SK-N-SH treated with all-trans-retinoic acid at 6 μM for 48 hours (cell line): ENCODE measurements around the gene STING1.

Experiments
- ATAC-seq: fragments of 200-7000 bp; cut with Tn5 transposase; 3 replicates; pipeline ENCODE4 v1.9.1; 2020; ENCODE audit warnings: mild to moderate bottlenecking, moderate library complexity
- ARNTL ChIP-seq: fragments of 450-650 bp; formaldehyde crosslinking; IDR thresholded peaks from 2 replicates; pipeline ENCODE4 v1.5.0; 2020; ENCODE audit warnings: low read depth, mild to moderate bottlenecking, moderate library complexity, borderline replicate concordance
- BACH2 ChIP-seq: fragments of 250-450 bp; sonication (Bioruptor Pico); IDR thresholded peaks from 2 replicates; pipeline ENCODE4 v1.9.0; 2021; ENCODE audit warnings: mild to moderate bottlenecking, borderline replicate concordance
- CREB5 ChIP-seq: fragments of 250-450 bp; sonication (Bioruptor Pico); IDR thresholded peaks from 2 replicates; pipeline ENCODE4 v1.5.1; 2020; ENCODE audit warnings: low read depth, mild to moderate bottlenecking, moderate library complexity
- ESRRG ChIP-seq: fragments of 250-450 bp; sonication (Bioruptor Pico); IDR thresholded peaks from 2 replicates; pipeline ENCODE4 v1.6.1; 2021; ENCODE audit warnings: mild to moderate bottlenecking
- GLIS3 ChIP-seq: fragments of 250-450 bp; sonication (Bioruptor Pico); IDR thresholded peaks from 2 replicates; pipeline ENCODE4 v1.5.0; 2020; ENCODE audit warnings: mild to moderate bottlenecking, moderate library complexity
- ISL1 ChIP-seq: fragments of 250-450 bp; sonication (Bioruptor Pico); IDR thresholded peaks from 2 replicates; pipeline ENCODE4 v2.1.2; 2022; ENCODE audit warnings: mild to moderate bottlenecking, moderate library complexity
- PPARA ChIP-seq: fragments of 250-450 bp; sonication (Bioruptor Pico); IDR thresholded peaks from 2 replicates; pipeline ENCODE4 v1.5.0; 2020; ENCODE audit warnings: mild to moderate bottlenecking, borderline replicate concordance
- RARB ChIP-seq: fragments of 250-450 bp; sonication (Bioruptor Pico); IDR thresholded peaks from 2 replicates; pipeline ENCODE4 v1.8.0; 2021; ENCODE audit warnings: mild to moderate bottlenecking, moderate library complexity
- TCF4 ChIP-seq: fragments of 250-450 bp; sonication (Bioruptor Pico); IDR thresholded peaks from 2 replicates; pipeline ENCODE4 v1.8.0; 2021; ENCODE audit warnings: mild to moderate bottlenecking, moderate library complexity, borderline replicate concordance
- TOX ChIP-seq: fragments of 250-450 bp; sonication (Bioruptor Pico); IDR thresholded peaks from 2 replicates; pipeline ENCODE4 v1.8.0; 2021; ENCODE audit warnings: mild to moderate bottlenecking, moderate library complexity, borderline replicate concordance
- TSHZ2 ChIP-seq: fragments of 250-450 bp; sonication (Bioruptor Pico); IDR thresholded peaks from 2 replicates; pipeline ENCODE4 v1.5.0; 2020; ENCODE audit warnings: mild to moderate bottlenecking, moderate library complexity
- ZC3H10 ChIP-seq: fragments of 250-450 bp; sonication (Bioruptor Pico); IDR thresholded peaks from 2 replicates; pipeline ENCODE4 v1.5.1; 2021; ENCODE audit warnings: mild to moderate bottlenecking, moderate library complexity
- ZFP3 ChIP-seq: fragments of 250-450 bp; sonication (Bioruptor Pico); IDR thresholded peaks from 2 replicates; pipeline ENCODE4 v1.5.0; 2020; ENCODE audit warnings: mild to moderate bottlenecking, moderate library complexity
- ZNF565 ChIP-seq: fragments of 450-650 bp; formaldehyde crosslinking; conservative IDR thresholded peaks from 2 replicates; pipeline ENCODE4 v1.5.0; 2020; ENCODE audit warnings: low read depth, mild to moderate bottlenecking, moderate library complexity
- ZNF70 ChIP-seq: fragments of 450-650 bp; formaldehyde crosslinking; IDR thresholded peaks from 2 replicates; pipeline ENCODE4 v1.5.0; 2020; ENCODE audit warnings: mild to moderate bottlenecking, moderate library complexity
- ZNF8 ChIP-seq: fragments of 450-650 bp; formaldehyde crosslinking; IDR thresholded peaks from 2 replicates; pipeline ENCODE4 v1.5.0; 2020; ENCODE audit warnings: mild to moderate bottlenecking, moderate library complexity
- TF ChIP-seq, protein P1 (sequence below): fragments of 250-450 bp; sonication (Bioruptor Pico); IDR thresholded peaks from 2 replicates; pipeline ENCODE4 v1.8.0; 2020; ENCODE audit warnings: mild to moderate bottlenecking, moderate library complexity, borderline replicate concordance
- TF ChIP-seq, protein P2 (sequence below): fragments of 250-450 bp; sonication (Bioruptor Pico); IDR thresholded peaks from 2 replicates; pipeline ENCODE4 v1.5.1; 2021; ENCODE audit warnings: mild to moderate bottlenecking, moderate library complexity

Gene STING1

DNA sequence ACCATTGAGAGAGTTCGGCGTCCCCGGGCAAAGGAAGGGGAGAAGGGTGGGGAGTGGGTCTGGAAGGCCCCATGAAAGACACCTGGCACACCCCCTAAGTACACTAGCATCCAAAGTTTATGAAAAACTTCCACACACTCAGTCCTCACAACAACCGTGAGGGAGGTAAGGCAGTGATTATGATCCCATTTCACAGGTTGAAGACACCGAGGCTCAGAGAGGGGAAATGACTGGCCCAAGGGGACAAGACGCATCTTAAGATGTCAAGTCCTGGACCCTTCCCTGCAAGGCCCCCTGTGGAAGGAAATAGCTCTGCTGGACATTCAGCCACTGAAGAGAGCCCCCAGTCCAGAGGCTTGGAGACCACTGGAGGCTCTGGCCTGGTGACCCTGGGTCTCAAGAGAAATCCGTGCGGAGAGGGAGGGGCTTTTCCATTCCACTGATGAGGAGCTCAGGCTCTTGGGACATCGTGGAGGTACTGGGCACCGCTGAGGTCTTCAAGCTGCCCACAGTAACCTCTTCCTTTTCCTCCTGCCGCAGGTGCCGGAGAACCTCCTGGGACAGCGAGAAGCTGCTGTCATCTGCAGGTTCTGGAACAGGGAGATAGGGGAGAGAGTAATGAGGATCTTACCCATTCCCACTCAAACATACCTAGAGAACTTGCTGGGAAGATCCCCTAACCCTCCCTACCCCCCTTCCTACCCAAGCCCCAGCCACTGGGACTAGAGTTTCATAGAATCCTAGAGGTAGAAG is 6.5 kb downstream of the STING1 start:
- no peak for ATAC-seq

DNA sequence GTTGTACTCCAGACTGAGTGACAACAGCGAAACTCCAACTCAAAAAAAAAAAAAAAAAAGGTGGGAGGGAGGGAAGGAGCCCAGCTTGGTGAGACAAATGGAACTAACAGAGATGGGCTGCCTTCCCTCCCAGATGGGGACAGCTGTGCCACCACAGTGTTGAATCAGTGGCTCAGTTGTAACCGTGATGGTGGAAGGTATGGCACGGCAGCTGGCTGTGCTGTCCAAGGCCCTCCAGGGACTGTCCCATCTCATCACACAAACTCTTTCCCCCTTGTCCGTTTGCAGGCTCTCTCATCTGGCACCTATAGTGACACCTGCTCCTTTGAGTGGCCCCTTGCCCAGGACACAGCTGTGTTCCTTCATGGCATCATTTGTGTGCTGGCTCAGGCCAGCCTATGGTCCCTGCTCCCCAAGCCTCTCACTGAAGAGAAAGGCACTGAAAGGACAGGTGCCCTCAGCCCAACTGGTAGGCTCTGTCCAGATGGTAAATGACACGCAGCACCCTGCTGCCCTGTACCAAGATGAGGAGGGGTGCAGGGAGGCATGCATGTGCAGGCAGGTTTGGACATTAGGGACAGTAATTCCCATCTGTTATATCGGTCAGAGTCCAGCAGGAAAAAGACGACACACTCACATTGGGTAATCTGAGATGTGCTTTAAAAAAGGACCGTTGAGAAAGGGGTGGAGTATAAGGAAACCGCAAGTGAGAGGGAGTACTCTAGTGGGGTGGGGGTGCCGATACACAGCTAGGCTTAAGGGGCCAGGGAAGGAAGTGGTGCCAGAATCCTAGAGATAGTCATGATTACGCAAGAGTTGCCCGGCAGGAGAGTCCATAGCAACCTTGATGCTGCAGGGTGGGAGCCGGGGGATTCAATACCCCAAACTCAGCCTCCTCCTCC is 7.4 kb downstream of the STING1 start:
- ATAC-seq = no peak
- TF ChIP-seq CREB5 = no peak
- TF ChIP-seq RARB (CRISPR knock-in tag) = no peak
- TF ChIP-seq ZNF70 = no peak
- TF ChIP-seq BACH2 (CRISPR knock-in tag) = no peak
- TF ChIP-seq TSHZ2 (CRISPR knock-in tag) = no peak
- no peak for TF ChIP-seq TCF4 (CRISPR knock-in tag)
- no peak for TF ChIP-seq ISL1 (CRISPR knock-in tag)

More for the DNA sequence above, 6.5 kb downstream of the STING1 start:
- TF ChIP-seq ESRRG (CRISPR knock-in tag) (no peak), PPARA (CRISPR knock-in tag) (no peak), ARNTL (no peak), CREB5 (no peak), RARB (CRISPR knock-in tag) (no peak), ZNF70 (no peak), TSHZ2 (CRISPR knock-in tag) (no peak), BACH2 (CRISPR knock-in tag) (no peak), ZNF565 (CRISPR knock-in tag) (no peak)
- TF ChIP-seq, protein P1, sequence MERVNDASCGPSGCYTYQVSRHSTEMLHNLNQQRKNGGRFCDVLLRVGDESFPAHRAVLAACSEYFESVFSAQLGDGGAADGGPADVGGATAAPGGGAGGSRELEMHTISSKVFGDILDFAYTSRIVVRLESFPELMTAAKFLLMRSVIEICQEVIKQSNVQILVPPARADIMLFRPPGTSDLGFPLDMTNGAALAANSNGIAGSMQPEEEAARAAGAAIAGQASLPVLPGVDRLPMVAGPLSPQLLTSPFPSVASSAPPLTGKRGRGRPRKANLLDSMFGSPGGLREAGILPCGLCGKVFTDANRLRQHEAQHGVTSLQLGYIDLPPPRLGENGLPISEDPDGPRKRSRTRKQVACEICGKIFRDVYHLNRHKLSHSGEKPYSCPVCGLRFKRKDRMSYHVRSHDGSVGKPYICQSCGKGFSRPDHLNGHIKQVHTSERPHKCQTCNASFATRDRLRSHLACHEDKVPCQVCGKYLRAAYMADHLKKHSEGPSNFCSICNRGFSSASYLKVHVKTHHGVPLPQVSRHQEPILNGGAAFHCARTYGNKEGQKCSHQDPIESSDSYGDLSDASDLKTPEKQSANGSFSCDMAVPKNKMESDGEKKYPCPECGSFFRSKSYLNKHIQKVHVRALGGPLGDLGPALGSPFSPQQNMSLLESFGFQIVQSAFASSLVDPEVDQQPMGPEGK (CRISPR knock-in tag) = no peak
- TF ChIP-seq, protein P2, sequence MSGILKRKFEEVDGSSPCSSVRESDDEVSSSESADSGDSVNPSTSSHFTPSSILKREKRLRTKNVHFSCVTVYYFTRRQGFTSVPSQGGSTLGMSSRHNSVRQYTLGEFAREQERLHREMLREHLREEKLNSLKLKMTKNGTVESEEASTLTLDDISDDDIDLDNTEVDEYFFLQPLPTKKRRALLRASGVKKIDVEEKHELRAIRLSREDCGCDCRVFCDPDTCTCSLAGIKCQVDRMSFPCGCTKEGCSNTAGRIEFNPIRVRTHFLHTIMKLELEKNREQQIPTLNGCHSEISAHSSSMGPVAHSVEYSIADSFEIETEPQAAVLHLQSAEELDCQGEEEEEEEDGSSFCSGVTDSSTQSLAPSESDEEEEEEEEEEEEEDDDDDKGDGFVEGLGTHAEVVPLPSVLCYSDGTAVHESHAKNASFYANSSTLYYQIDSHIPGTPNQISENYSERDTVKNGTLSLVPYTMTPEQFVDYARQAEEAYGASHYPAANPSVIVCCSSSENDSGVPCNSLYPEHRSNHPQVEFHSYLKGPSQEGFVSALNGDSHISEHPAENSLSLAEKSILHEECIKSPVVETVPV (CRISPR knock-in tag) = no peak

GRCh38 chr5:139473565-139473964 is 9.0 kb downstream of the STING1 start:
- ATAC-seq = peak; percentile 21
- TF ChIP-seq CREB5 (no peak), ARNTL (no peak), ESRRG (CRISPR knock-in tag) (no peak), TCF4 (CRISPR knock-in tag) (no peak), GLIS3 (no peak), PPARA (CRISPR knock-in tag) (no peak), TSHZ2 (CRISPR knock-in tag) (no peak), ZC3H10 (no peak), TOX (CRISPR knock-in tag) (no peak), ZNF8 (CRISPR knock-in tag) (no peak), ZFP3 (CRISPR knock-in tag) (no peak)
